H1 (cell line): Measurements from ENCODE around the gene PTRH1. TPM values are rescaled to one million over a fixed set of nuclear protein-coding genes. Genes with fewer than 3 reads are reported as not detected.

Experiments
- BCL11A ChIP-seq, 2 experiments: IDR thresholded peaks; one replicate each; pipeline ENCODE4 v1.6.1; 2011; ENCODE audit warnings: low read depth in 2 of 2, low read length in 2 of 2, mild to moderate bottlenecking in 2 of 2
- CTCF ChIP-seq, 3 experiments: IDR thresholded peaks; 1 replicate in 2 of 3; 2 replicates in 1 of 3; pipeline versions ENCODE4 v1.5.1 to v1.6.1; 2011; ENCODE audit warnings: low read length in 3 of 3, mild to moderate bottlenecking in 3 of 3, inconsistent platforms in 2 of 3, low read depth in 1 of 3, moderate library complexity in 1 of 3; ENCODE audit not compliant: insufficient read depth in 1 of 3; ENCODE audit errors: control extremely low read depth in 1 of 3
- POLR2A ChIP-seq, 2 experiments: IDR thresholded peaks; 1 replicate in 1 of 2; 2 replicates in 1 of 2; pipeline ENCODE4 v1.6.1; 2011; ENCODE audit warnings: low read depth in 2 of 2, low read length in 2 of 2, mild to moderate bottlenecking in 2 of 2; ENCODE audit errors: control extremely low read depth in 1 of 2
- RBBP5 ChIP-seq: IDR thresholded peaks from 2 replicates; pipeline ENCODE4 v1.7.1; 2012; ENCODE audit warnings: low read depth, mild to moderate bottlenecking, inconsistent platforms, low read length, moderate library complexity, borderline replicate concordance
- SP2 ChIP-seq: IDR thresholded peaks from 2 replicates; pipeline ENCODE4 v1.6.1; 2012; ENCODE audit warnings: mild to moderate bottlenecking, low read length, inconsistent platforms
- SP4 ChIP-seq: IDR thresholded peaks from 2 replicates; pipeline ENCODE4 v1.6.1; 2012; ENCODE audit warnings: low read length, inconsistent platforms
- SUZ12 ChIP-seq: fragments of 200-600 bp; sonication (generic); IDR thresholded peaks from 2 replicates; pipeline ENCODE4 v1.6.1; 2012; ENCODE audit warnings: mild to moderate bottlenecking, inconsistent platforms, low read length, moderate library complexity, mixed read lengths
- TBP ChIP-seq: IDR thresholded peaks from 2 replicates; pipeline ENCODE4 v1.6.1; 2011; ENCODE audit warnings: low read depth, low read length, improper control_type of control experiment
- polyA plus RNA-seq, 7 experiments: library from polyadenylated mRNA; depleted of rRNA in 3 of 7; stranded (reverse) in 5 of 7; unstranded in 2 of 7; fragments of >200 nt in 5 of 7; fragments of 200-250 nt in 2 of 7; gene quantifications; 1 replicate in 5 of 7; 2 replicates in 1 of 7; 4 replicates in 1 of 7; pipeline versions ENCODE4 v1.2.1 to v1.2.3, GENCODE V29; 2011 to 2013; ENCODE audit warnings: missing spikeins in 2 of 7, mixed read lengths in 2 of 7
- total RNA-seq: library from RNA; stranded (reverse); fragmentation: NEBNext Ultra II Directional; extraction: Animal tissue kit (Norgen Biotek cat#: 25700); gene quantifications from 2 replicates; pipeline ENCODE4 v1.2.1, GENCODE V29; 2021

PTRH1 gene
- total and polyA plus RNA-seq, 2 of the 8 experiments (the other 6 are each of a cell fraction or from before 2014, with no cell fraction given), result 11.1 to 19.8 TPM

GRCh38 chr9:127744398-127745110 is 29.1 kb upstream of the PTRH1 start (continued):
- TF ChIP-seq RBBP5, result no peak
- TF ChIP-seq SUZ12, result no peak
- no peak for TF ChIP-seq CTCF (IDR thresholded peaks at IDR 0.05; ENCODE audit: control extremely low read depth in 1 of 3, insufficient read depth in 1 of 3, low read depth in 1 of 3, low read length in 3 of 3)
- TF ChIP-seq BCL11A (IDR thresholded peaks at IDR 0.05; ENCODE audit: low read depth in 2 of 2, low read length in 2 of 2), result no peak
- TF ChIP-seq SP2, result no peak
- TF ChIP-seq POLR2A (IDR thresholded peaks at IDR 0.05; ENCODE audit: control extremely low read depth in 1 of 2, low read depth in 2 of 2, low read length in 2 of 2), result no peak
- TF ChIP-seq SP4, result no peak
- TF ChIP-seq TBP, result no peak
